NCI-H82 treated with DMSO at 0.1 percent for 48 hours (cell line): ENCODE results near the gene CAPRIN1.
"Not testable (repeated sequence)": the region's sequence is repeated elsewhere in the genome, so short reads cannot be mapped to it uniquely, and the experiment has no call there.

Source experiments
- DNase-seq: peaks from one replicate; lab custom pipeline; 2025; ENCODE audit not compliant: unreplicated experiment; lab: John Stamatoyannopoulos, UW

Gene CAPRIN1

DNA sequence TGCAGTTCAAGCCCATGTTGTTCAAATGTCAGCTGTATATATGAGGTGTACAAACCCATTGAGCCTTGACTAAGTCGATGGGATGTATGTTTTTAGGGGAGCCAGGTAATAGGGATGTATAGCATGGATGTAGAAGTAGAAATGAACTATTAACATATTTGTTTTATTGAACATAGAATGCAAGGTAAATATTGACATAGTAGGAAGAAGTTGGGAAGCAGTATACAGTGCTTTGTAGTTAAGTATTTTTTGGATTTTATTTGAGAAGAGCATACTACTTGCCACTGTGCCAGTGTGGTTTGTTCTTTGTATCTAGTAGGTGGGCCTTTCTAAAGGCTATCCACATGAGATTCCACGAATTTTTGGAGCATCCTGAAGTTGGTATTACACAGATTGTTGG is 33.1 kb downstream of the CAPRIN1 start:
- no peak for DNase-seq

DNA sequence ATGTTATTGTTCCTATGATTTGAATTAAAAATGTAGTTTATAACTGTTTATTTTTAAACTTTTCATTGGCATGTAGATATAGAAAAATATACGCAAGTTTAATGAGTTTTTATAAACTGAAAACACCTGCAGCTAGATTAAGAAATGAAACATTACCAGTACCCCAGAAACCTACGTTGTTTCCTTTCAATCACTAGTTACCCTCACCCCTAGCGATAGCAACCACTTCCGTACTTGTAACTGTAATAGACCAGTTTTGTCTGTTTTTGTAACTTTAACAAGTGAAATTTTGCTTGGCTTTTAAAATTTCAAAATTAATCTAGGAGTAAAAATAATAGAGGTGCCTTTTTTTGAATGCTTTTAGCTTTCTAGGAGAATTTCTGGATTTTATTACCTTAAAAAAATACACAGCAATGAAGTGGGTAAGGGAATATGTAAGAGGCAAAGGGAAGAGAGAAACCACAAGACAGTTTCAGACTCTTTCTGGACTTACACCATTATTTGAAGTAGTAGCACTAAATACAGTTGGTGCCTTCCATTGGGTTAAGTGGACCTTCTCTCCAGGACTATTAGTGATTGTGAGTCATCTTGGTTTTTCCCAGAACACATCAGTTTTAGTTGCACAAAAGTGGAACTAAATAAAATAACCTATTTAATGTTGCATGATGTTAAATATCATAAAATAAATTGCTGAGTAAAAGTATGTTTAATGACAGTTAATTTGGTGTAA is 35.2 kb downstream of the CAPRIN1 start:
- no peak for DNase-seq

DNA sequence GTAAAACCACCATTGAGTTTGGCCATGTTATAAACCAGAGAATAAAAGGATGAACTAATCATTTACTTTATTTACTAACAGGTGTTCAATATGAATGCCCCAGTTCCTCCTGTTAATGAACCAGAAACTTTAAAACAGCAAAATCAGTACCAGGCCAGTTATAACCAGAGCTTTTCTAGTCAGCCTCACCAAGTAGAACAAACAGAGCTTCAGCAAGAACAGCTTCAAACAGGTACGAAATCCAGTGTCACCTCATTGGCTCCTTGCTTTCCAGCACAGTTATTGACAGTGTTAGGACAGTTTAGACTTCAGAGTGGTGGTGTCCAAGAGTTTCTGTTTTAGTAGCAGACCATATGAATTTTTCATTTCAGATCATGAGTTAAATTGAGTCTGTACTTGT is 40.3 kb downstream of the CAPRIN1 start:
- DNase-seq = no peak

DNA sequence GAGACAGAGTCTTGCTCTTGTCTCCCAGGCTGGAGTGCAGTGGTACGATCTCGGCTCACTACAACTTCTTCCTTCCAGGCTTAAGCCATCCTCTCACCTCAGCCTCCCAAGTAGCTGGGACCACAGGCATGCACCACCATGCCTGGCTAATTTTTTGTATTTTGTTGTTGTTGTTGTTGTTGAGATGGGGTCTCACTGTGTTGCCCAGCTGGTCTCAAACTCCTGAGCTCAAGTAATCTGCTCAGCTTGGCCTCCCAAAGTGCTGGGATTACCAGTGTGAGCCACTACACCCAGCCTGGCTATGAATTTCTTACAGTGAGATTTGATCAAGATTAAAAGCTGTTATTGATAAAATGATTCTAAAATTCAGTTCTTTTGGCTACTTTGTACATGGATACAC is 43.4 kb downstream of the CAPRIN1 start:
- not testable (repeated sequence) for DNase-seq

GRCh38 chr11:34098813-34099212 is 47.3 kb downstream of the CAPRIN1 start:
- DNase-seq = no peak

- no peak for DNase-seq
These were observed 53.1 kb downstream of the CAPRIN1 start for GRCh38 chr11:34104680-34105078.

DNA sequence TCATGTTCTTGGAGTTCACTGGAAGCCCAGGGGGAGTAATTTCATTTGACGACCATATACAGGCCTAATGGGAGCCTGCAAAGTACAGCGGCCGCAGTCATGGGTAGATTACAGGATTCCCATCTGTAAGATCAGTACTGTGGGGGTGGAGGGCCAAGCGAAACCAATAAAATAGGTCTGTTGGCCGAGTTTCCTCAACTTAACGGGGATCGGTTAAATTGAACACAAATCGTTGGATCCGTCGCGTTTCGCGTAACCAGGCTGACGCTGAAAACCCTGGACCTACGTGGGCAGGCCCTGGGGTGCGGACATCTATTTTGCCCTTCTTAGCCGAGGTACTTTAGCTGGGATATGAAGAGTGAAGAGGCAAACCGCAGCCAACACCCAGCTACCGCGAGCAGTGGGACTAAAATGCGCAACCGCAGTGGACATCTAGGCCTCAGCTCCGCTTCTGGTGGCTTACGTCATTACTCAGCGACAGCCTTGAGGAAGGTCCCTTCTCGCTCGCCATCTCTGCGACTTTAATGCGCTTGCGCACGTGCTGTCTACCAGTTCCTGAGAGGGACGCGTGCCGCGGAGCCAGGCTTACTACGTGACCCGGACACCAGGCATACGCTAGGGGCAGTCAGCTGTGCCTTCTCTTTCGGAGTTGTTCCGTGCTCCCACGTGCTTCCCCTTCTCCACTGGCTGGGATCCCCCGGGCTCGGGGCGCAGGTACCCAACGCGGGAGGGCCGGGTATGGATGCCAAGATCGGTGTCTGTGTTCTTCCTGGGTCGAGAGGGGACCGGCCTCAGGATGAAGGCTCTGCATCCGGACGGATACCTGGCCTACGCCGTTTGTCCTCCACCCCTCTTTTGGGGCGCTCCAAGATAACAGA is 53.8 kb downstream of the CAPRIN1 start, which contains the start of gene NAT10:
NAT10 (plus strand) TSS at position 551 of the 878 bp plus-strand sequence. CDS start 2,597 bp downstream, outside the sequence.
- DNase-seq = peak; percentile 91

GRCh38 chr11:34105957-34106504 is 54.5 kb downstream of the CAPRIN1 start:
- DNase-seq = no peak

- no peak for DNase-seq
These were observed 60.3 kb downstream of the CAPRIN1 start for GRCh38 chr11:34111722-34112270.

- DNase-seq = no peak
These were observed 62.5 kb downstream of the CAPRIN1 start for GRCh38 chr11:34114014-34114413.

- no peak for DNase-seq
These were observed 62.9 kb downstream of the CAPRIN1 start for GRCh38 chr11:34114471-34114870.

GRCh38 chr11:34120651-34121050 is 69.1 kb downstream of the CAPRIN1 start:
- DNase-seq = no peak

DNA sequence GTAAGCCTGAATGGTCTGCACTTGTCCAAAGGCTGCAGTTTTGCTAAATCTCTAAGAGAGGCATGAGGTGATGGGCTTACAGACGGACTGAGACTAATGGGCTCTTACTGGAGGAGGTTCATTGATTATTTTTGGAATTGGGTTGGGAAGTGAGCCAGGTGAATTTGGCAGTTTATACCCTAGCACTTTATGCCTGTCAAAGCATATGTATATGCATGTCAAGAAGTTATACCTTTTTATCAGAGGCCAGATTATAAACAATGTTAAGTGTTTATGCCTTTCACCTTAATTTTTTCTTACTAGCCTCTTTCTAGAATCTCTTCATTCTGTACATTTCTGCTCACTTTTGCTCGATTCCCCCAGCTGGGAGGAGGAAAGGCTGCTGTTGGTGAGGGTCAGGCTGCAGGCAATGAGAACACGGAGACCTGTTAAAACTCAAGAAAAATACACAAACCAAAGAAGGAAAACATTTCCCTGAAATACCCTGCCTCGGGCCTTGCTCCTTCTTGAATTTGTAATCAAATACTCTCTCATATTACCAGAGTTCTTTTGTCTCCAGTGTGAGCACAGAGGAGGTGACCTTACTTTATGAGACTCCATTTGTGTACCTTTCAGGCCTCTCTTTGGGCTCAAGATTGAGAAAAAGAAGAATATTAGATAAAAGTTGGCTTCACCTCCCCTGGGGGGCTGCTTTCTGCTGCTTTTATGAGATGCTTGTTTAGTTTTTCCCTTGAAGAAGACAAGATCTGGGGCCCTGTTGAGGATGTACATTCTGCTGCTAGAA is 73.5 kb downstream of the CAPRIN1 start:
- no peak for DNase-seq

GRCh38 chr11:34126959-34127848 is 75.7 kb downstream of the CAPRIN1 start:
- no peak for DNase-seq

DNA sequence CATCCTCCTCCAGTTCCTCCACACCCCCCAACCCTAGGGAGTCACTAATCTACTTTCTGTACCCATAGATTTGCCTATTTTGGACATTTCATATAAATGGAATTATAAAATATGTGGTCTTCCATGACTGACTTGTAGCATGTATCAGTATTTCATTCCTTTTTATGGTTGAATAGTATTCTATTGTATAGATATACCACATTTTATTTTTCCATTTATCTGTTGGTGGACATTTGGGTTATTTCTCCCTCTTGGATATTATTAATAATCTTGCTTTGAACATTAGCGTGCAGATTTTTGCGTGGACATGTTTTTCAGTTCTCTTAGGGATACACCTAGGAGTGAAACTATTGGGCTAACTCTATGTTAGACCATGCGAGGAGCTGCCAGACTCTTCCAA is 77.3 kb downstream of the CAPRIN1 start:
- no peak for DNase-seq

DNA sequence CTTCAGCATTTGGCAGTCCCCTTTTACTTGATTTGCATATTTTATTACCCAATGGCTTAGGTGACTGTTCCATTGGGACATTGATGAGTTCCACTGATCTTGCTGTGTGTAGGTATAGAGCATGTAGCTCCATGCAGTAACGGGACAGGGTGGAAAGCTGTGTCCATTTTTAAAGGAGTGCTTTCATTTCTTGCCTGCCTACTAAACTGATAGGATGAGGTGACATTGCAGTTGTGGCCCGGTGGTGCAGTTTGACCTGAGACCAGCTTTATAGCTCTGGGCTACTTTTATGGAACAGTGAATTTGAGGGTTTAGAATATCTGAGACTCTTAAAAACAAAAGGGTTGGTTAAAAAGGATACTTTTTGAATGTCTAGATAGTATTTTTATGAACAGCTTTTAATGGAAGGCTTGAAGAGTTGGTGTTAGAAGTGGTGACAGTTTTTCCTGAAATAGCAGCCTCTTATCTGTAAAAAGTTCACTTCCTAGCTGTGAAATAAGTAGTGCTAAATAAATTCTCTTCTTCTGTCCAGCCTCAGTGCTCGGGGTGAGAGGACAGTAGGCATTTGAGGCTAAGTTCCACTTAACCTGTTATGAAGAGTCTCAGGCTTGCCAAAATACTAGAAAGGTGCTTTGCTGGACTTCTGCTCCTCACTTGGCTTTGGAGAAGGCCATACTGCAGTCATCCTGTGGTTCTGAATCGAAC is 80.9 kb downstream of the CAPRIN1 start:
- no peak for DNase-seq

DNA sequence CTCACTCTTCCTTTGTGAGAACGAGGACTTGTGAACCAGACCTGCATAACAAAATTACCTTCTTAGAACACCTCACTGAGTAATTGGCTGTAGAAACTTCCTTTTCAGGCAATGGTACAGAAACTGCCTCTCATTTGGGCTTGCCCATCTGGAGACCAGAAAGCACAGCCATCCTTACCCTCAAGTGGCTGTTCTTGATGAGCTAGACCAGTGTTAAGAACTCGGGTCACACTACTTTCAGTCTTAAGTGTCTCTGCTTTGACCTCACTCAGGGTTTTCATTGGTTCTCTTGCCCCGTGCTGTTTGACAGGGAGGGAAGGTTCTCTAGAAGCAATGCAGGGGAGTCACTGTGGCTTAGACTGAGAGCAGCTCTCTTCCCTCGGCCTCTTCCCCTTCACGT is 83.2 kb downstream of the CAPRIN1 start:
- no peak for DNase-seq

DNA sequence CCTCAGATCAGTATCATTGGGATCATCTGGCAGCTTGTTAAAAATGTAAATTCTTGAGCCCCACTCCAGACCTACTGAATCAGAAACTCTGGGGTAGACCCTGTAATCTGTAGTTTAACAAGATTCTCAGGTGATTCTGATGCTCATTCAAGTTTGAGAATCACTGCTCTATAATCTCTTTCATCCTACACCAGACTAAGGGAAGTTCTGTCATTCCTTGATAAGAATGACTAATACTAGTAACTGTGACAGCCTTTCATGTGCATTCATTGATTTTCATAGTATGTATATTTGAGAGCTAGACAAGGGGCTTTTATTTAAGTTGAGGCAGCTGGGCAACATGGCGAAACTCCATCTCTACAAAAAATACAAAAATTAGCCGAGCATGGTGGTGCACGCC is 83.9 kb downstream of the CAPRIN1 start:
- no peak for DNase-seq

DNA sequence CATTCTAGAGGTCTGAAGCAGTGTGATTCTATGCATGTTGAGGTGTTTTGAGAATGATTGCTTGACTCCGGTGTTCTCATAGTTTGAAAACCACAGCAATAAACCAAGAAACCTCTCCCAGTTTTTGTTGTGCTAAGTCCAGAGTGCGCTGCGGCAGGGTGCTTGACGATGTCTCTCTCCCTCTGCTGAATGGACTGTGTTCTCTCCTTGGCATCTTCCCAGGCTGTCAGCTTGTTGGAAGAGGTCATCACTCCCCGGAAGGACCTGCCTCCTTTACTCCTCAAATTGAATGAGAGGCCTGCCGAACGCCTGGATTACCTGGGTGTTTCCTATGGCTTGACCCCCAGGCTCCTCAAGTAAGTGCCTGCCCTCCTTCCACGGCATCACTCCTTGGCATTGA is 84.9 kb downstream of the CAPRIN1 start:
- no peak for DNase-seq
